Epithelial cell of proximal tubule (primary cell): ENCODE results near the gene FKBP1A. TPM values are rescaled to one million over a fixed set of nuclear protein-coding genes. Genes with fewer than 3 reads are reported as not detected.

ENCODE experiments used
- DNase-seq: peaks from one replicate; pipeline ENCODE4 v3.0.0-alpha.2; 2011; ENCODE audit warnings: low read depth
- H3K4me3 ChIP-seq: 2 replicates; pipeline ENCODE4 v1.5.1; 2011; ENCODE audit warnings: low read depth, mild to moderate bottlenecking, low read length
- CTCF ChIP-seq: conservative IDR thresholded peaks from 2 replicates; pipeline ENCODE4 v1.5.1; 2012; ENCODE audit warnings: low read depth, mild to moderate bottlenecking, low read length
- total RNA-seq: library from RNA; depleted of rRNA; stranded (reverse); fragments of >200 nt; gene quantifications from 2 replicates; pipeline ENCODE4 v1.2.3, GENCODE V29; 2015

Gene FKBP1A
- total RNA-seq, 1 donor from 2014 or later = 188 TPM

- no peak for TF ChIP-seq CTCF
- DNase-seq = no peak
- no peak overlapping the region for H3K4me3 ChIP-seq
Observed at GRCh38 chr20:1377984-1378734, 14.7 kb downstream of the FKBP1A start.

GRCh38 chr20:1377341-1377871, 15.4 kb downstream of the FKBP1A start:
- H3K4me3 ChIP-seq = no peak overlapping the region
- no peak for TF ChIP-seq CTCF
- DNase-seq = no peak

- TF ChIP-seq CTCF = no peak
- H3K4me3 ChIP-seq = no peak overlapping the region
- no peak for DNase-seq
Observed at GRCh38 chr20:1376408-1377270, 16.2 kb downstream of the FKBP1A start.

- no peak for TF ChIP-seq CTCF
- H3K4me3 ChIP-seq = no peak overlapping the region
- DNase-seq = no peak
Observed at GRCh38 chr20:1376007-1376406, 16.8 kb downstream of the FKBP1A start.

GRCh38 chr20:1375515-1375914, 17.3 kb downstream of the FKBP1A start:
- DNase-seq = no peak
- no peak for TF ChIP-seq CTCF
- H3K4me3 ChIP-seq = no peak overlapping the region

GRCh38 chr20:1374246-1374645, 18.6 kb downstream of the FKBP1A start:
- no peak for DNase-seq
- TF ChIP-seq CTCF = no peak
- no peak overlapping the region for H3K4me3 ChIP-seq
